Transverse colon (tissue), 4 donors: Measurements from ENCODE around the gene DYRK4. TPM values are rescaled to one million over a fixed set of nuclear protein-coding genes. Genes with fewer than 3 reads are reported as not detected.
A peak's percentile ranks its signal among the peaks of the same experiment; 100 is the strongest.

ENCODE experiments used
- DNase-seq: peaks from one replicate; pipeline ENCODE4 v3.0.0-alpha.2; 2019
- H3K27ac ChIP-seq, 4 donors: fragments of 200-600 bp; sonication (generic); 2 replicates each; pipeline ENCODE4 v1.5.1; 2016 to 2018; ENCODE audit warnings: inconsistent platforms in 4 of 4
- H3K27me3 ChIP-seq: fragments of 200-600 bp; sonication (generic); 2 replicates; pipeline ENCODE4 v1.5.1; 2017; ENCODE audit warnings: inconsistent platforms
- H3K36me3 ChIP-seq, 4 donors: fragments of 200-600 bp; sonication (generic); 2 replicates each; pipeline ENCODE4 v1.5.1; 2017 to 2019; ENCODE audit warnings: inconsistent platforms in 4 of 4
- H3K4me1 ChIP-seq, 4 donors: fragments of 200-600 bp; sonication (generic); 2 replicates each; pipeline ENCODE4 v1.5.1; 2017 to 2020; ENCODE audit warnings: inconsistent platforms in 4 of 4
- H3K4me3 ChIP-seq, 4 donors: fragments of 200-600 bp; sonication (generic); 1 replicate in 1 of 4; 2 replicates in 3 of 4; pipeline versions ENCODE4 v1.5.1 to v1.6.1; 2017 to 2019; ENCODE audit warnings: inconsistent platforms in 4 of 4
- H3K9me3 ChIP-seq, 2 donors: fragments of 200-600 bp; sonication (generic); 2 replicates each; pipeline ENCODE4 v1.5.1; 2017 to 2019; ENCODE audit warnings: inconsistent platforms in 2 of 2
- CTCF ChIP-seq, 5 experiments: fragments of 200-600 bp in 3 of 5; fragments of 450-650 bp in 2 of 5; sonication (generic) in 3 of 5; IDR thresholded peaks; 1 replicate in 2 of 5; 2 replicates in 3 of 5; pipeline ENCODE4 v1.5.1; 2016 to 2017; ENCODE audit warnings: antibody characterized with exemption in 5 of 5, inconsistent platforms in 3 of 5, mild to moderate bottlenecking in 2 of 5, moderate library complexity in 1 of 5
- EP300 ChIP-seq: sonication (generic); formaldehyde crosslinking; IDR thresholded peaks from one replicate; pipeline ENCODE4 v1.6.1; 2017; ENCODE audit warnings: antibody characterized with exemption, low read depth
- POLR2A ChIP-seq: fragments of 450-650 bp; IDR thresholded peaks from one replicate; pipeline ENCODE4 v1.6.1; 2016; ENCODE audit warnings: antibody characterized with exemption, mild to moderate bottlenecking, moderate library complexity
- POLR2AphosphoS5 ChIP-seq, 3 donors: sonication (generic); formaldehyde crosslinking; IDR thresholded peaks; one replicate each; pipeline ENCODE4 v1.6.1; 2016; ENCODE audit warnings: antibody characterized with exemption in 3 of 3
- WGBS, 2 donors: methylation state at CpG; one replicate each; pipeline ENCODE4 v1.1.5; 2018; ENCODE audit warnings: low coverage in 1 of 2; 5-methylcytosine and 5-hydroxymethylcytosine counted together
- in situ Hi-C, 4 donors: fragments of 200-750 bp; cut with MboI; loops; one replicate each; pipeline versions ENCODE4 v1.15.0 to v1.15.1; 2017; ENCODE audit warnings: low sequenced_read_pairs in 3 of 4, low pct_ligation_motif_present in 1 of 4, low pct_unique_long_range_greater_than_20kb in 1 of 4
- intact Hi-C: fragments of 100-400 bp; cut with DNase I; formaldehyde crosslinking; loops from one replicate; pipeline ENCODE4 v1.15.1; 2023; ENCODE audit warnings: low total_unique reads
- total RNA-seq, 4 donors: library from RNA; depleted of rRNA; stranded (reverse); fragments of >200 nt; gene quantifications; one replicate each; pipeline ENCODE4 v1.1.0, GENCODE V29; 2016

Gene DYRK4
- total RNA-seq, 4 donors from 2014 or later = 20.3 to 120 (median 22.4) TPM

GRCh38 chr12:4648501-4649357 is 86.7 kb downstream of the DYRK4 start, which contains the start of the genes AKAP3 and NDUFA9:
AKAP3 (minus strand) TSS chr12:4649051; CDS start chr12:4638196, 10,855 bp downstream.
NDUFA9 (plus strand) TSS chr12:4649114; CDS start chr12:4649127, 13 bp downstream.
- intact Hi-C loops = no loop called here
- peak; percentile 86 for DNase-seq
- H3K36me3 ChIP-seq = no peaks in the 10 kb centered on the region
- no peaks in the 10 kb centered on the region for H3K27me3 ChIP-seq
- 0% methylated on average over 7 to 39 of the region's 39 CpGs for WGBS, 2 donors
- H3K4me3 ChIP-seq = peak within 1 kb of the TSS; percentile 61 to 83 (median 67)
- peak; percentile 68 for TF ChIP-seq POLR2A
- TF ChIP-seq EP300 = no peak
- TF ChIP-seq POLR2AphosphoS5 (IDR thresholded peaks at IDR 0.05) = peak; percentile 64 to 84 (median 83)
- no peak for TF ChIP-seq CTCF (IDR thresholded peaks at IDR 0.05)
- H3K4me1 ChIP-seq = peaks cover 10 to 49% (median 23%) of the 10 kb centered on the region in 4 donors
- in situ Hi-C loops = no loop called here
- H3K27ac ChIP-seq = peak within 1 kb of the TSS; percentile 87 to 96 (median 91)
- H3K9me3 ChIP-seq = no peaks in the 10 kb centered on the region

GRCh38 chr12:4649358-4649661 is 87.3 kb downstream of the DYRK4 start:
- in situ Hi-C loops = no loop called here
- H3K9me3 ChIP-seq = no peaks in the 10 kb centered on the region
- H3K4me1 ChIP-seq = peaks cover 10 to 49% (median 25%) of the 10 kb centered on the region in 4 donors
- DNase-seq = no peak
- intact Hi-C loops = no loop called here
- TF ChIP-seq POLR2A = no peak
- TF ChIP-seq CTCF (IDR thresholded peaks at IDR 0.05) = no peak
- TF ChIP-seq EP300 = no peak
- no peak for TF ChIP-seq POLR2AphosphoS5 (IDR thresholded peaks at IDR 0.05)
- 0 to 6% methylated on average over 6 of the region's 6 CpGs for WGBS, 2 donors
- H3K36me3 ChIP-seq = peaks cover 0 to 2% (median 0%) of the 10 kb centered on the region in 4 donors
- H3K4me3 ChIP-seq = peak overlapping the region; percentile 61 to 83 (median 67)
- H3K27ac ChIP-seq = peak overlapping the region; percentile 87 to 96 (median 91)
- H3K27me3 ChIP-seq = no peaks in the 10 kb centered on the region

- H3K9me3 ChIP-seq = no peaks in the 10 kb centered on the region
- peaks cover 0 to 40% (median 13%) of the 10 kb centered on the region in 4 donors for H3K36me3 ChIP-seq
- TF ChIP-seq POLR2AphosphoS5 (IDR thresholded peaks at IDR 0.05) = no peak
- no peak for TF ChIP-seq EP300
- TF ChIP-seq CTCF (IDR thresholded peaks at IDR 0.05) = no peak
- no peak for TF ChIP-seq POLR2A
- DNase-seq = no peak
- H3K27ac ChIP-seq = no peak overlapping the region
- H3K4me1 ChIP-seq = peaks cover 10 to 41% (median 17%) of the 10 kb centered on the region in 4 donors
- in situ Hi-C loops = no loop called here
- intact Hi-C loops = no loop called here
- H3K4me3 ChIP-seq = no peak overlapping the region
- H3K27me3 ChIP-seq = no peaks in the 10 kb centered on the region
These were observed 91.2 kb downstream of the DYRK4 start for GRCh38 chr12:4653257-4653656.

- H3K36me3 ChIP-seq = peaks cover 0 to 44% (median 14%) of the 10 kb centered on the region in 4 donors
- no peak overlapping the region for H3K4me3 ChIP-seq
- TF ChIP-seq CTCF (IDR thresholded peaks at IDR 0.05) (no peak), POLR2AphosphoS5 (IDR thresholded peaks at IDR 0.05) (no peak), EP300 (no peak), POLR2A (no peak)
- H3K9me3 ChIP-seq = no peaks in the 10 kb centered on the region
- H3K27ac ChIP-seq = no peak overlapping the region
- WGBS, 2 donors = 60 to 67% methylated on average over 2 of the region's 2 CpGs
- H3K27me3 ChIP-seq = no peaks in the 10 kb centered on the region
- in situ Hi-C loops (no loop called here), intact Hi-C loops (no loop called here)
- DNase-seq = no peak
- peaks cover 10 to 39% (median 16%) of the 10 kb centered on the region in 4 donors for H3K4me1 ChIP-seq
These were observed 91.7 kb downstream of the DYRK4 start for GRCh38 chr12:4653691-4654090.

Other genes starting within 250 kb of the DYRK4 start
- 10 to 100 TPM in 1 of 4 donors, 1 to 10 TPM in 3; 2.6 to 26.6 (median 4.4) TPM for gene TIGAR, start 241.0 kb upstream of the DYRK4 start, total RNA-seq
- gene FGF23, start 182.5 kb upstream of the DYRK4 start, total RNA-seq = not detected
- gene FGF6, start 116.4 kb upstream of the DYRK4 start, total RNA-seq = not detected
- gene RAD51AP1, start 23.3 kb upstream of the DYRK4 start, total RNA-seq = 1 to 10 TPM in 3 of 4 donors, not detected in 1; 1.9 to 2.7 (median 2.4) TPM
- 1 to 10 TPM in 2 of 4 donors, not detected in 2; 1.6 to 1.8 TPM for gene AKAP3, start 86.8 kb downstream of the DYRK4 start, total RNA-seq
- gene NDUFA9, start 86.9 kb downstream of the DYRK4 start, total RNA-seq = 10 to 100 TPM; 43.8 to 99.9 (median 61.2) TPM
- gene GALNT8, start 158.2 kb downstream of the DYRK4 start, total RNA-seq = 10 to 100 TPM in 2 of 4 donors, 1 to 10 TPM in 2; 3.5 to 43.2 (median 14.2) TPM